ENCODE results near the gene FRK.

Gene FRK

DNA sequence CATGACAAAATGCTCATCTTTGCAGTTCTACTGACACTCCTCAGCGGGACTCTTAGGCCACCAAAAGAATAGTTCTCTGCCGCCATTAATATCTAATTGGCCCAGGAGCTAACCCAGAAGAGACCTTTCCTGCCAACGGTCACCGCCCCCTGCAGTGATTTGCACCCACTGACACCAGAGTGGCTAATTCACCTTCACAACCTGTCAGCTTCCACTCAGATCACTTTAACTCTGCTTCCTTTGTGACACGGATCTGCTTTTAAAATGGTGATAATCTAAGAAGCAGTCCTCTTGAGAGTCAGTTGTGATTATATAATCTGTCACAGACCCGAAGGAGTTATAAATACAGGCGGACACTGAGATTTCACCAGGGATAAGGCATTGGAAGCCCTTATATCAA is 172.8 kb downstream of the FRK start:
- H3K36me3 ChIP-seq (ENCODE audit: insufficient read depth, low read length) = no peaks in the 10 kb centered on the region
- H3K79me2 ChIP-seq (ENCODE audit: insufficient read depth, low read length) = no peaks in the 10 kb centered on the region
- no peak overlapping the region for H3K4me2 ChIP-seq (ENCODE audit: low read depth, low read length, poor library complexity, severe bottlenecking)
- no peak overlapping the region for H2AFZ ChIP-seq (ENCODE audit: low read length)
- H3K9me3 ChIP-seq (ENCODE audit: insufficient read depth, low read depth, low read length) = no peaks in the 10 kb centered on the region
- H3F3A ChIP-seq (ENCODE audit: low read depth) = no peaks in the 10 kb centered on the region
- TF ChIP-seq, protein P1, sequence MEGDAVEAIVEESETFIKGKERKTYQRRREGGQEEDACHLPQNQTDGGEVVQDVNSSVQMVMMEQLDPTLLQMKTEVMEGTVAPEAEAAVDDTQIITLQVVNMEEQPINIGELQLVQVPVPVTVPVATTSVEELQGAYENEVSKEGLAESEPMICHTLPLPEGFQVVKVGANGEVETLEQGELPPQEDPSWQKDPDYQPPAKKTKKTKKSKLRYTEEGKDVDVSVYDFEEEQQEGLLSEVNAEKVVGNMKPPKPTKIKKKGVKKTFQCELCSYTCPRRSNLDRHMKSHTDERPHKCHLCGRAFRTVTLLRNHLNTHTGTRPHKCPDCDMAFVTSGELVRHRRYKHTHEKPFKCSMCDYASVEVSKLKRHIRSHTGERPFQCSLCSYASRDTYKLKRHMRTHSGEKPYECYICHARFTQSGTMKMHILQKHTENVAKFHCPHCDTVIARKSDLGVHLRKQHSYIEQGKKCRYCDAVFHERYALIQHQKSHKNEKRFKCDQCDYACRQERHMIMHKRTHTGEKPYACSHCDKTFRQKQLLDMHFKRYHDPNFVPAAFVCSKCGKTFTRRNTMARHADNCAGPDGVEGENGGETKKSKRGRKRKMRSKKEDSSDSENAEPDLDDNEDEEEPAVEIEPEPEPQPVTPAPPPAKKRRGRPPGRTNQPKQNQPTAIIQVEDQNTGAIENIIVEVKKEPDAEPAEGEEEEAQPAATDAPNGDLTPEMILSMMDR (conservative IDR thresholded peaks at IDR 0.05; ENCODE audit: low read length) = no peak
- no peak for TF ChIP-seq EZH2phosphoT487 (IDR thresholded peaks at IDR 0.05; ENCODE audit: borderline replicate concordance)
- H3K9me2 ChIP-seq (replicated peaks; ENCODE audit: low read depth, low read length) = no peaks in the 10 kb centered on the region
- H3K9ac ChIP-seq (ENCODE audit: low read depth, low read length, poor library complexity, severe bottlenecking) = no peak overlapping the region
- H4K20me1 ChIP-seq (ENCODE audit: insufficient read depth, low read length, poor library complexity, severe bottlenecking) = no peaks in the 10 kb centered on the region
- no peaks in the 10 kb centered on the region for H3K27me3 ChIP-seq (ENCODE audit: insufficient read depth, low read length, poor library complexity, severe bottlenecking)
- no peak overlapping the region for H3K4me3 ChIP-seq (ENCODE audit: low read length, poor library complexity, severe bottlenecking)
- H3K4me1 ChIP-seq (ENCODE audit: insufficient read depth, low read length, poor library complexity, severe bottlenecking) = no peaks in the 10 kb centered on the region

DNA sequence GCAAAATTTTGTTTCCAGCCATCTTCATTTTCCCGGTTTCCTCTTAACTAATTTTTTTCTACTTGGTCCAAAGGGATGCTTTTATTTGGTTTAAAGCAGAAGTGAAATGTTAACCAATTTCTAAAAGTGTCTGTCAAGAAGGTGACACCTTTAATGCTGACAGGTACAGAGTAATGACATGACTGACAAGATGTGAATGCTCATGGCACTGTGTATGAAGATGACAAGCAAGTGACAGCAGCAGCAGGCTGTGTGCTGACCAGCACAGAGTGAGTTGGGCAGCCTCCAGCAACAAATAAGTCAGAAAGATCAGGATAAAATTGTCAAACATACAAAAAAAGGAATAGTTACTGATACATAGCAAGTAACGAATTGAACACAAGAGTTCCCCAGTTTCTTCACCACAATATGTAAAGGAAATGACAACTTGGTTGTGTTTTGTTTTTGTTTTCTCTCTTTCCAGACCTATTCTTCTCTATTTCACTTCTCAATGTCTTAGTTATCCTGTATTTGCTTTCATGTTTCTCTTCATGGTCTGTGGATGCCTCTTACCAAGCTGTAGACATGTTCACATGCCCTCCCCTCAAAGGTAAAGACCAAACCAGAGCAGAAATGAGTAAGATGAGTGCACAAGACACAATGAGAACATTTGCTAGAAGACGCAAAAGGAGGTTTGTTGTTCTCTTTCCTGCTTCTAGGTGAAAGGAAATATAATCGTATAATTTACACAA is 174.9 kb downstream of the FRK start:
- H3F3A ChIP-seq (ENCODE audit: low read depth) = no peaks in the 10 kb centered on the region
- H3K4me1 ChIP-seq (ENCODE audit: insufficient read depth, low read length, poor library complexity, severe bottlenecking) = no peaks in the 10 kb centered on the region
- no peaks in the 10 kb centered on the region for H4K20me1 ChIP-seq (ENCODE audit: insufficient read depth, low read length, poor library complexity, severe bottlenecking)
- no peaks in the 10 kb centered on the region for H3K9me2 ChIP-seq (replicated peaks; ENCODE audit: low read depth, low read length)
- no peaks in the 10 kb centered on the region for H3K9me3 ChIP-seq (ENCODE audit: insufficient read depth, low read depth, low read length)
- H3K79me2 ChIP-seq (ENCODE audit: insufficient read depth, low read length) = no peaks in the 10 kb centered on the region
- no peak overlapping the region for H3K4me2 ChIP-seq (ENCODE audit: low read depth, low read length, poor library complexity, severe bottlenecking)
- no peak overlapping the region for H3K9ac ChIP-seq (ENCODE audit: low read depth, low read length, poor library complexity, severe bottlenecking)
- H3K27me3 ChIP-seq (ENCODE audit: insufficient read depth, low read length, poor library complexity, severe bottlenecking) = no peaks in the 10 kb centered on the region
- no peak overlapping the region for H2AFZ ChIP-seq (ENCODE audit: low read length)
- TF ChIP-seq EZH2phosphoT487 (IDR thresholded peaks at IDR 0.05; ENCODE audit: borderline replicate concordance) = no peak
- TF ChIP-seq, protein P1 (conservative IDR thresholded peaks at IDR 0.05; ENCODE audit: low read length) = no peak
- no peak overlapping the region for H3K4me3 ChIP-seq (ENCODE audit: low read length, poor library complexity, severe bottlenecking)
- H3K36me3 ChIP-seq (ENCODE audit: insufficient read depth, low read length) = no peaks in the 10 kb centered on the region

DNA sequence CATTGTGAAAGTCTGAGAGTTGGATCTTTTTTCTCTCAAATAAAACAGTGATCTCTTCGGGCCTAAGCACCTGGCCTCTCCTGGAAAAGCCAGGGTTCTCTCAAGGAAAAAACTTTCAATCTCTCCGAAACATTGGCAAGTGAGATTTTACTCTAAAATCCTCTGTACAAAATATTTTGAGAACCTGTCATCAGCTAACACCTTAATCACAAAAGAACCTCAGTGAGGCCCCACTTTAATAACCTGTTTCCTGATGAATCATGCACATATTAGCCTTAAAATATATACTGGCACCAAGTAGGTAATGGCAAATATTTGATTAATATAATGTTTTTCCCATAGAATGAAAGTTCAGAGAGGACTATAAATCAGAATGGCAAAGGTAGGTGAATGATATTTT is 177.9 kb downstream of the FRK start:
- H3K4me3 ChIP-seq (ENCODE audit: low read length, poor library complexity, severe bottlenecking) = no peak overlapping the region
- H3F3A ChIP-seq (ENCODE audit: low read depth) = no peaks in the 10 kb centered on the region
- no peak overlapping the region for H3K4me2 ChIP-seq (ENCODE audit: low read depth, low read length, poor library complexity, severe bottlenecking)
- no peak overlapping the region for H3K9ac ChIP-seq (ENCODE audit: low read depth, low read length, poor library complexity, severe bottlenecking)
- no peak for TF ChIP-seq EZH2phosphoT487 (IDR thresholded peaks at IDR 0.05; ENCODE audit: borderline replicate concordance)
- H3K9me3 ChIP-seq (ENCODE audit: insufficient read depth, low read depth, low read length) = no peaks in the 10 kb centered on the region
- H3K36me3 ChIP-seq (ENCODE audit: insufficient read depth, low read length) = no peaks in the 10 kb centered on the region
- no peaks in the 10 kb centered on the region for H3K4me1 ChIP-seq (ENCODE audit: insufficient read depth, low read length, poor library complexity, severe bottlenecking)
- no peaks in the 10 kb centered on the region for H3K79me2 ChIP-seq (ENCODE audit: insufficient read depth, low read length)
- no peaks in the 10 kb centered on the region for H4K20me1 ChIP-seq (ENCODE audit: insufficient read depth, low read length, poor library complexity, severe bottlenecking)
- H3K9me2 ChIP-seq (replicated peaks; ENCODE audit: low read depth, low read length) = no peaks in the 10 kb centered on the region
- no peak overlapping the region for H2AFZ ChIP-seq (ENCODE audit: low read length)
- no peaks in the 10 kb centered on the region for H3K27me3 ChIP-seq (ENCODE audit: insufficient read depth, low read length, poor library complexity, severe bottlenecking)

DNA sequence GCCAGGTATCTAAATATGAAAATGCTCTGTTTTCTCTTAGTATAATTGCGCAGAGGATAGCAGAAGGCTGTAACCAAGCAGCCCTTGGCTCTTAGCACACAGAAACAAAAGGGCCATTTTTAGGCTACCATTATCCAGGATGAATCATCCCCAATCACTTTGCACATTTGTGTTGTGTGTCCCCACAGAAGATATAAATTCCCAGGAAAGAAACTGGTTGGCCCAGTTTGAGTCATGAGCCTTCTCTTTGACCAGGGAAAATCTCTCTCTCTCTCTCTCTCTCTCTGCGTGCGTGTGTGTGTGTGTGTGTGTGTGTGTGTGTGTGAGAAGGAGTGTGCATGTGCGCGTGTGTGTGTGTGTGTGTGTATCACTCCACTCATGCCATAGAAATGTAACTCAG is 178.5 kb downstream of the FRK start:
- no peak overlapping the region for H3K4me2 ChIP-seq (ENCODE audit: low read depth, low read length, poor library complexity, severe bottlenecking)
- no peak overlapping the region for H2AFZ ChIP-seq (ENCODE audit: low read length)
- no peaks in the 10 kb centered on the region for H3K4me1 ChIP-seq (ENCODE audit: insufficient read depth, low read length, poor library complexity, severe bottlenecking)

More for the DNA sequence above, 178.5 kb downstream of the FRK start:
- no peak for TF ChIP-seq EZH2phosphoT487 (IDR thresholded peaks at IDR 0.05; ENCODE audit: borderline replicate concordance)
- TF ChIP-seq, protein P1 (conservative IDR thresholded peaks at IDR 0.05; ENCODE audit: low read length) = no peak
- Histone ChIP-seq H3K36me3 (ENCODE audit: insufficient read depth, low read length) (no peaks in the 10 kb centered on the region), H4K20me1 (ENCODE audit: insufficient read depth, low read length, poor library complexity, severe bottlenecking) (no peaks in the 10 kb centered on the region), H3F3A (ENCODE audit: low read depth) (no peaks in the 10 kb centered on the region), H3K27me3 (ENCODE audit: insufficient read depth, low read length, poor library complexity, severe bottlenecking) (no peaks in the 10 kb centered on the region), H3K9me2 (replicated peaks; ENCODE audit: low read depth, low read length) (no peaks in the 10 kb centered on the region), H3K9ac (ENCODE audit: low read depth, low read length, poor library complexity, severe bottlenecking) (no peak overlapping the region), H3K9me3 (ENCODE audit: insufficient read depth, low read depth, low read length) (no peaks in the 10 kb centered on the region), H3K4me3 (ENCODE audit: low read length, poor library complexity, severe bottlenecking) (no peak overlapping the region), H3K79me2 (ENCODE audit: insufficient read depth, low read length) (no peaks in the 10 kb centered on the region)

Data from Loucy (cell line).